Measurements from ENCODE around the gene GNAS-AS1. TPM values are rescaled to one million over a fixed set of nuclear protein-coding genes. Genes with fewer than 3 reads are reported as not detected.

GNAS-AS1 gene
- total RNA-seq, 1 donor = 0.43 TPM

DNA sequence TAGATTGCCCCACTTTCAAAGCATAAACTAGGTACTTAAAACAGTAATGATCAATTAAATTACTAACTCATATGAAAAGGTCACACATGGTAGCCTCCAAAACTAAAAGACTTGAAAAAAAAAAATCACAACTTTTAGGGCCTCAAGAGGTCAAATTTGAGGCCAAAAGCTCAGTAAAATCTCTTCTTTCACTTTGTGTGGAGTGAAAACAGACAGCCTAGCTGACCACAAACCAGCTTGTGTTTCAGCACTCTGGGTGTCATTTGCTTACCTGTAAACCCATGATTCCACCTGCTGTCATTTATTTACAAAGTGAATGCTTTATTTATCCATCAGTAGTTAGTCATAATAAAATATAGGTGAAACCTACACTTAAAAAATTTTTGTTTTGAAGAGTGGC, 35.8 kb upstream of the GNAS-AS1 start:
- TF ChIP-seq, protein P1, sequence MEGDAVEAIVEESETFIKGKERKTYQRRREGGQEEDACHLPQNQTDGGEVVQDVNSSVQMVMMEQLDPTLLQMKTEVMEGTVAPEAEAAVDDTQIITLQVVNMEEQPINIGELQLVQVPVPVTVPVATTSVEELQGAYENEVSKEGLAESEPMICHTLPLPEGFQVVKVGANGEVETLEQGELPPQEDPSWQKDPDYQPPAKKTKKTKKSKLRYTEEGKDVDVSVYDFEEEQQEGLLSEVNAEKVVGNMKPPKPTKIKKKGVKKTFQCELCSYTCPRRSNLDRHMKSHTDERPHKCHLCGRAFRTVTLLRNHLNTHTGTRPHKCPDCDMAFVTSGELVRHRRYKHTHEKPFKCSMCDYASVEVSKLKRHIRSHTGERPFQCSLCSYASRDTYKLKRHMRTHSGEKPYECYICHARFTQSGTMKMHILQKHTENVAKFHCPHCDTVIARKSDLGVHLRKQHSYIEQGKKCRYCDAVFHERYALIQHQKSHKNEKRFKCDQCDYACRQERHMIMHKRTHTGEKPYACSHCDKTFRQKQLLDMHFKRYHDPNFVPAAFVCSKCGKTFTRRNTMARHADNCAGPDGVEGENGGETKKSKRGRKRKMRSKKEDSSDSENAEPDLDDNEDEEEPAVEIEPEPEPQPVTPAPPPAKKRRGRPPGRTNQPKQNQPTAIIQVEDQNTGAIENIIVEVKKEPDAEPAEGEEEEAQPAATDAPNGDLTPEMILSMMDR (IDR thresholded peaks at IDR 0.05; ENCODE audit: insufficient read depth, low read depth, low read length) = no peak
- DNase-seq (ENCODE audit: low read depth) = no peak
- no peak overlapping the region for H3K4me3 ChIP-seq (ENCODE audit: low read depth, low read length)

DNA sequence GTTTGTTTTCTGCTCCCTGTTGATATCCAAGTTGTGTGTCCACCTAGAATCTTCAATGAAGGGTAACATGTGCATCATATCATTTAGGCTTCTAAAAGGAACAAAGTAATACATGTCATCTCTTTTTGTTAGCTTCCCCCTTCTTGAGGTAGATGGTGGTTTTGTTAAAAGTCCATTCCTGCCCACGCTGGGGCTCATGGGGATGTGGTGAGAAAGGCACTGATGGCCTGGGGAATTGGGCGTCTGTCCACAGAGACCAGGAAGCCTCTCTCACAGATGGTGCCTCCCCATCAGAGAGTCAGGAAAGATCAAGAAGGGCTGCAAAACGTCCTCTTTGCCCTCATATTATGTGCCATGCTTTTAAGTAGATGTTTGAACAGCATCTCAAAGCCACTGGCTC, 34.3 kb upstream of the GNAS-AS1 start:
- no peak for DNase-seq (ENCODE audit: low read depth)
- TF ChIP-seq, protein P1 (IDR thresholded peaks at IDR 0.05; ENCODE audit: insufficient read depth, low read depth, low read length) = no peak

DNA sequence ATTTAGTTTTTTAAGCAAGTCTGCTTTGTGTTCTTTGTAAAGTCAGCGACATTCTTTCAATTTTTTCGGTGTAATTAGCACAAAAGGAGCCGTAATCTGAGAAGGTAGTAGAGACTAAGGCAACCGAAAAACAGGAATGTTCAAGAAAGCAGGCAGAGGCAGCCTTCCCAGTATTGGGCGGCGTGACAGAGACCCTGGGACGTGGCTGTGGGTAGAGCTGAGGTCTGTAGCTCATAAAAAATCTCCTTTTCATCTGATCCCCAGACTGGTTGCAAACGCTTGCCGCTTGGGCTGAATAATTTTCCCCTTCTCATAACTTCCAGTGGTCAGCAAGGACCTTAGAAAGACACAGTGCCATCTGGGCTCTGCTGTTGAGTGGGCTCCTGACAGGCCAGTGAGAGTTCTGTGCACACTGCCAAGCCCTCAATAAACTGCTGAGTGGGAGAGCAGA, 32.6 kb upstream of the GNAS-AS1 start:
- TF ChIP-seq, protein P1 (IDR thresholded peaks at IDR 0.05; ENCODE audit: insufficient read depth, low read depth, low read length) = no peak
- DNase-seq (ENCODE audit: low read depth) = no peak
- no peak overlapping the region for H3K4me3 ChIP-seq (ENCODE audit: low read depth, low read length)

More for the DNA sequence above, 34.3 kb upstream of the GNAS-AS1 start:
- no peak overlapping the region for H3K4me3 ChIP-seq (ENCODE audit: low read depth, low read length)

DNA sequence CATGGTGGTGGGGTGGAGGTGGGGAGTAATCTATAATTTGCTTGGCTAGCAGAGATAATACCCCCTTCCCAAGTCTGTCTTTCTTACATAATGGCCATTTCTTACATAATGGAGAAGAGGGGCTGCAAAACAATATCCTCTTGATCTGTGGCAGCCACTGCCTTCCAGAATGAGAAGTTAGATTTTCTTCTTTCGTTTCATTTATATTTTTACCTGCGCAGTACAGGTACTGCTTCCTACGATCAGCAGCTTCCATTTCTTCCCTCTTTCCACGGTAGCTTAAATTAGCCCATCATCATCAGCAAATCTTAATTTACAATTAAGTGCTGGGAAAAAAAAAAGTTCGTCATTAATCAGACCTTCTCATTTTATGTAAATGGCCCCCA, 32.0 kb upstream of the GNAS-AS1 start:
- DNase-seq (ENCODE audit: low read depth) = no peak
- H3K4me3 ChIP-seq (ENCODE audit: low read depth, low read length) = no peak overlapping the region

DNA sequence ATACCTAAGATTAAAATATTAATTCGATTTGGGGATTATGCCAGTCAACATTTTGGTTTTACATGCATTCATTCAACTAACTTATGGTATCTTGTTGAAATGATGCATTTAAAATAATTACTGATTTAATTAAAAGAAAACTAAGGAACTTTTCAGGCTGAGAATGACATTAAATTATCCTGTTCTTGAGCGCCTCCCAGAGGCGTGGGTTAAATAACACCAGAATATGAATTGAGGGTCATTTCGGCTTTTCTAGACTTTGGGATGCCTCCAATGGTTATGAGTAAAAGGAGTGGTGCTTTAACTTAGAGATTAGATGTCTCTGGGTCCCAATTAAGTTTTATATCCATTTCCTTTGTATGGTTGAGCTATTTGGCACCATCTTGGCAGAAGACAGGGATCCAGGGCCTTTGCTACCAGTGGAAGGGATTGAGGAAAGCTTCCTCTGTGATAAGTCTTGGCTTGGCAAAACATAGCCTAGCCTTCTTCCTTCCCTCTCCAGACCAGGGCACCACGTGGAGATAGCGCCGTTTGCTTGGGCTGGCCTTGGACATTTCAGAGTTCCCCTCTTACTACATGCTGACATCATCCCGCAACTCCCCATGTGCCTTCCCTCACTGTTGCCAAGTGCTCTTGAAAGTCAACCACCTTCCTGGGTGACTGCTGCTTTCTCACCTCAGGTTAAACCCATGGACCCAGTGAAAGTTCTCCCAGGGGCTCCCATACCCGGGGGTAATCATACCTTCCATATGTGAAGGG, 30.5 kb upstream of the GNAS-AS1 start:
- TF ChIP-seq, protein P1 (IDR thresholded peaks at IDR 0.05; ENCODE audit: insufficient read depth, low read depth, low read length) = peak; percentile 23
- DNase-seq (ENCODE audit: low read depth) = no peak
- H3K4me3 ChIP-seq (ENCODE audit: low read depth, low read length) = no peak overlapping the region

More for the DNA sequence above, 32.0 kb upstream of the GNAS-AS1 start:
- TF ChIP-seq, protein P1 (IDR thresholded peaks at IDR 0.05; ENCODE audit: insufficient read depth, low read depth, low read length) = no peak

DNA sequence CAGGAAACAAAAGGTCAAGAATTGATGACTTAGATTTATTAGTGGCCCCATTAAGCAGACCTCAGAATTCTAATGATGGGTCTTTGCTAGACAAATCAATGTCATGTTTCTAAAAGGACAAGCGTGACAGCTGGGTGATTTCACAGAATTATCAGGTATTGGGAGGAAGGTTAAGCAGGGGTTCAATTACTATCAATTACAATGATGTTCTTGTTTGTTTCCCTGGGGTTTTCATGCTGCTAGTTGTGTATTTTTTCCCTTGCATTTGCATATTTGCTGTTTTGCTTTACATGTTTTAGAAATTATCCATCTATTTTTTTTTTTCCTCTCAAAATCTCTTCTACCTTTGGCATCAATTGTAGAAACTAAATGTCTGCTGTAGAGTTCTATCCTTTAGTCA, 29.7 kb upstream of the GNAS-AS1 start:
- no peak overlapping the region for H3K4me3 ChIP-seq (ENCODE audit: low read depth, low read length)
- DNase-seq (ENCODE audit: low read depth) = no peak

More for the DNA sequence above, 29.7 kb upstream of the GNAS-AS1 start:
- TF ChIP-seq, protein P1 (IDR thresholded peaks at IDR 0.05; ENCODE audit: insufficient read depth, low read depth, low read length) = no peak
